NCI-H146 treated with DMSO at 0.1 percent for 48 hours (cell line): ENCODE measurements around the gene USP32.

Source experiments
- DNase-seq: peaks from one replicate; lab custom pipeline; 2025; ENCODE audit not compliant: unreplicated experiment; lab: John Stamatoyannopoulos, UW

USP32 gene

DNA sequence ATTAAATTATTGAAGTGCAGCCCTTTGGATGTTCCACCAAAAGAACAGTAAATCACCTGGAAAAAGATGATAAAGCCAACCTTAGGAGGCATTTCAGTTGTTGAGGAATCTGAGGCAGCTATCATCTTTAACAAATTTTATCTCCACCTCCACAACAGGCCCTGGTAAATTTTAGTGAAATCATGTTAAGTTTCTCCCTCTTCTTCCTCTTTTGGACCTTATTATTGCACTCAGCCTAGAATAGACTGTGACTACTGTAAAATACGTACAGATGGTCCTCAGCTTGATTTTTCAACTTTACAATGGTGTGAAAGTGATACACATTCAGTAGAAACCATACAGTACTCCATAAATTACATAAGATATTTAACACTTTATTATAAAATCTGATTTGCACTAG, 90.3 kb downstream of the USP32 start:
- no peak for DNase-seq

DNA sequence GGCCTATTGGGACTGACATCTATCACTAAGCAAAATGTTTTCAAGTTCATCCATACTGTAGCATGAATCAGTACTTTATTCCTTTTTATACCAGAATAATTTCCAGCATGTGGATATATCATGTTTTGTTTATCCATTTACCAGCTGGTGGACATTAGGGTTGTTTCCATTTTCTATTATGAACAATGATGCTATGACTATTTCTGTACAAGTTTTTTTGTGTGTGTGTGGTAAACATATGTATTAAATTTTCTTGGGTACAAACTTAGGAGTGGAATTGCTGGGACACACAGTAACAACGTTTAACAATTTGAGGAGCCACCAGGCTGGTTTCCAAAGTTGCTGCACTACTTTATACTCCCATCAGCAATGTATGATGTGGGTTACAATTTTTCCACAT, 91.0 kb downstream of the USP32 start:
- no peak for DNase-seq

DNA sequence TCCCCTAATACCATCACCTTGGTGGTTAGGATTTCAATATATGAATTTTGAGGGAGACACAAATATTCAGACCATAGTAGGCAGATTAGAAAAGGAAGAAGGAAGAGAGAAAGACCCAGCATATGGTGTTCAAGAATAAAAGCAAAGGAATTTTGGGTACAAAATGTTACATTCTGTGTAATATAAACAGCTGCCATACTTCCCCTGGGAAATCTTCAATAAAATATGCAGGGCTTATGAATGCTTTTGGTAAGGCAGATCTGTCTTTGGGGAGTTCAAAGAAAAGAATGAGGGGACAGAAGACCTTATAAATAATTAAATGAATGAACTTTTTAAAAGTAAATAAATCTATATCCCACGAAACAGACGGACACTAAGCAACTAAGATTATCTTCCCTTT, 91.9 kb downstream of the USP32 start:
- no peak for DNase-seq

DNA sequence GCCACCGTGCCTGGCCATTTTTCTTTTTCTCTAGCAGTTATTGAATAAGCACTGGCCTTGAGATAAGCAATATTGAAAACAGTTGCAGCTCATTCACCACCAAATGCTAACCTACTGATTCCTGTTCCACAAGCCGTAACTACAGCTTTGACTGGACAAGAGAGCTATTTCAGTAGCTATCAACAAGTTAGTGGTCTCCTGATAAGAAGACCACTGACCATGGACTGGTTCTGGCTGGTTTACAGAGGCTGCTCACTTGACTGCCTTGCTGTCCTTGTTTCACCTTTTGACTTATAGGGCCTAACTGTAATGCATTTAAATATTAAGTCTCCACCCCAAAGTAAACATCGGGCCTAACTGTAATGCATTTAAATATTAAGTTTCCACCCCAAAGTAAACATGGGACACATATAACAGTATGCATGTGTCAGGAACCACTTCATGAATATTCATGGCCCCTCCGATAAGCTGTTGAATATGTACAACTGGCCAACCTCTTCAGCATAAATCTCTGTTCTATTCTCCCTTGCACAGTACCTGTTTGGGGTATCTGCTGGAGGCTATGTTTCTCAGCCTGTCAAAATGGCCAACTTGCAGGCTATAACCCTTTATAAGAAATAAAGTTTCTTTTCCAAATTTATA, 94.1 kb downstream of the USP32 start:
- no peak for DNase-seq

DNA sequence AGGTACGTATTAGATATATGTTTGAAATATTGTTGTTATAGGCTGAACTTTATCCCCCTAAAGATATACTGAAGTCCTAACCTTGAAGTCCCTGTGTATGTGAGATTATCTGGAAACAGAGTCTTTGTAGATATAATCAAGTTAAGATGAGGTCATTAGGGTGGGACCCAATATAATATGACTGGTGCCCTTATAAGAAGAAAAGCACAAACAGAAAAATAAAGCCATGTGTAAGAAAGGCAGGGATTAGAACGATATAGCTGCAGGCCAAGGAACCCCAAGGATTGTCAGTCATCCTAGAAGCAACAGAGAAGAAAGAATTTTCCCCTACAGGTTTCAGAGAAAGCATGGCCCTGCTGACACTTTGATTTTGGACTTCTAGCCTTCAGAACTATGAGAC, 95.8 kb downstream of the USP32 start:
- no peak for DNase-seq

DNA sequence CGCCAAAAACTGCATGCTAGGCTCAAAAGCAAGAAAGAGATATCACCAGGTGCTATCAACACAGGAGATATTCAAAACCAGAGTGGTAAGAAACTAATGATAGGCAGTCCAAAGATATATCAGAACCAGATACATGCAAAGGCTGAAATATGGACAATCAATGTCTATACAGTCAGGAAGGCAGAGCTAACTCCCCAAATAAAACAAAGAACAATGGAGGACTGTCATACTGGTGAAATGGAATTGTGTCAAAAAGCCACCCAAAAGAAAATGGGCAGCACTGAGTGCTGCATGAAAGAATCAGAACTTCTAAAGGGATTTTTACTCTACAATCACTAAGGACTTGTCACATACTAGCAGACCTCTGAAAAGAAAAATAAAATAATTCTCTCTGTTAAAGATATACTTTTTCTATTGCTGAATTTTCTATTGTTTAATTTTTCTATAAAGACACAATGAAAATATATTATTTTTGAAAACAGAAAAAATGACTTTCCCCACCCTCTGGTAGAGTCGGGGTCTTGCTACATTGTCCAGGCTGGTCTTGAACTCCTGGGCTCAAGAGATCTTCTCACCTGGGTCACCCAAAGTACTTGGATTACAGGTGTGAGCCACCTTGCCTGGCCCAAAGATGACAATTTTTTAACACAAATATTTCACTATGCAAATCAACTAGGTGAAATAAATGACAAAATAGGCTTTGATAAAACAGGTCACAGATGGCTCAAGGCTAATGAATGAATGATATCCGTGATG, 98.2 kb downstream of the USP32 start:
- no peak for DNase-seq

DNA sequence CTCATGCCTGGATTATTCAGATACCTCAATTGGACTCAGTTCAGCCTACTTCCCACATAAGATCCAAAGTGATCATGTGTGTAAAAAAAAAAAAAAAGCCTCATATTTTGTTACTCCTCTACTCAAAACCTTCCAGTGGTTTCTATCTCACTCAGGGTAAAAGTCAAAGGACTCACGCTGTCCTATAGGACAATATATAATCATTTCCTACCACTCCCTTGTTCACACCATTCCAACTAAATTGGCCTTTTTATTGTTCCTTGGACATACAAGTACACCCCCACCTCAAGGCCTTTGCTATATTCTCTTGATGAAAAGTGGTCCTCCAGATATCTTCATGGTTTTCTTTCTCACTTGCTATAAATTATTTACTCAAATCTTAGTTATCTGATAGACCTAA, 99.2 kb downstream of the USP32 start:
- DNase-seq = no peak

DNA sequence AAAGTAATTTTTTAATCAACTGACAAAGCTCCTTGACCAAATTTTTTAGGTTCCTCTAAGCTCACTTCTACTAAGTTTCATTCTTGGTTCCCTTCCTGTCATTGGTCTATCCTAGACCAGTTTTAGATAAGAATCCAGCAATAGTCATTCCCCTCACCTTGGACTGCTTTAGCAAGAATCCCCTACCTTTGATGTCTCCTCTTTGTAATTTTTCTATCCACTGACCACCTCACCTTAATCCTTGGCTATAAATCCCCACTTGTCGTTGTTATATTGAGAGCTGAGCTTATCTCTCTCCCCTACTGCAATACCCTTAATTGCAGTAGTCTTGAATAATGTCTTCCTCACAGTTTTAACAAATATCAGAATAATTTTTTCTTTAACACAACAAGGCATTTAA, 107.2 kb downstream of the USP32 start:
- no peak for DNase-seq

DNA sequence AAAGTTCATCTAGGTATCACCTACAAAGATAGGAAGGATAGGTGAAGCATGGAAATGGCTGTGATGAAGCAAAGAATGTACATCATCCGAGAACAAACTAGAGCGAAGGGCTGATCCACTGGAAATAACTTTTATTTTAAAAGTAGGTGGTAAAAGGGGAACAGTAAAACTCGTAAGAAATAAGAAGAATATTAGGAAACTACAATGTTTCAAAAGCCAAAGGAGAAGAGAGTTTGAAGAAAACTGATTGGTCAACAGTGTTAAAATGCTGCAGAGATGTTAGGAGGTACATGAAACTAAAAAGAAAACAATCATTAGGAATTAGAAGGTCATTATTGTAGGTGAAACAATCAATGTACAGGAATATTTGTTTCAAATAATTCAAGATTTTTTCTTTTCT, 108.1 kb downstream of the USP32 start:
- DNase-seq = no peak

DNA sequence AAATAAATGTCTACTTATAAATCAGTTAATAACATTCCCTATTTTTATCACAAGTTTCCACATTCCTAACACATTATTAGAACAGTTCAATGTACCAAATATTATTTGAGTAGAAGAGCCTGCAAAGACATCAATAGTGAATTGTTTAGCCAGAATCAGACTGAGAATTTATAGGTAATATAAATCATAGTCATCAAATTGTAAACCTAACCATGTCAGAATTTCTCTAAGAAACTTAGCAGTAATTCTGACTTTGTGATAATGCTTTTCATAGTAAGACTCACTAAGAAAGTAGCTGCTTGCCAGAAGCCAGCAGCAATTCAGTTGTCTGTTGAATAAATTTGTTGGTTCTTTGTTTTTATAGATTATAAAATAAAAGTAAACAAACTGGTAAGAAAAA, 111.3 kb downstream of the USP32 start:
- DNase-seq = no peak

DNA sequence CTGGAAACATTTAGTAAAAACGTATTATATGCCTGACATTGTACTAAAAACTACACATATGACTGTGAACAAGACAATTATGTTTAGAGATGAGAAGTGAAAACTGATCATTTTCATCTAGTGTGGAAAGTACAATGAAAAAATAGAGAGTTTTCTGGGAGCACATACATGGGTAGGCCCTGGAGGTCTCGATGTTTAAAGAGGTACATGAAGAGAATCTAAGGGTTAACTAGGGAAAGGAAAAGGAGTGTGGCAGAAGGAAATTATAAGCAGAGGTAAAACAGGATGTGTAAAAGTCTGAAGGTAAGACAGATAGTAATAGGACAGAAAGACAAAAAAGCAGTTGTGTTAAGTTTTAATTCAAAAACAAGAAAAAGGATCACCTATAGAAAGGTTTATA, 113.7 kb downstream of the USP32 start:
- no peak for DNase-seq

DNA sequence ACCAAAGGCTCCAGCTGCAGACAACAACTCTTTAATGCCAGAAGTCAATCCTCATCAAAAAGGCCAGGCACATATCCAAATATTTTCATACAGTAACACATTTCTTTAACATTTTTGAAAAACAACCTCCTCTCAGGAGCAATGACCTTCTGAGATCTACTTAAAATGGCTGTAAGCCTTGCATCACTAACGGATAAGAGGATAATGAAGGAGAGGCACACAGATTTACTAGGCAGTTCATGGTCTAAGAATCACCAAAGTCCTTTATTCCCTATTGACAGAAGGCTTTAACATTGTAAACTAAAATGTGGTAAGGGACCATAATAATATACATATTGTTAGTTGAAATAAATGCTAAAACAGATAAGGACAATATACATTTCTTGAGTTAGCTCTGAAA, 114.7 kb downstream of the USP32 start:
- no peak for DNase-seq

DNA sequence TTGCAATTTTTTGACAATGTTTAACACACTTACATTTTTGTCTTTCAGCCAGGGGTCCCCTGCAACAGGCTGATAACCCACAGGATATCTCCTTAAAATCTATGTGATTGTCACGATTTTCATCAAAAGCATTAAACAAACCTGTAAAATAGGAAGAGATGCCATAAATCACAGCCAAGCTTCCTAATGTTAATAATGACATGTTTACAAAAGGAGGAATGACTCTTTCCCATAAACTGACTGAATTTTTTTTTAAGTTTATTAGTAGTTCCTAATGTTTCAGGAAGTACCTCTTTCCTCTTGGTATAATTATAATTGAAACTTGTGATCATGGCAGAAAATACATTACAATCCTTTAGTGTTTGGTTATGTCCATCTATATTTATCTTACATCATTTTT, 122.5 kb downstream of the USP32 start:
- DNase-seq = no peak

DNA sequence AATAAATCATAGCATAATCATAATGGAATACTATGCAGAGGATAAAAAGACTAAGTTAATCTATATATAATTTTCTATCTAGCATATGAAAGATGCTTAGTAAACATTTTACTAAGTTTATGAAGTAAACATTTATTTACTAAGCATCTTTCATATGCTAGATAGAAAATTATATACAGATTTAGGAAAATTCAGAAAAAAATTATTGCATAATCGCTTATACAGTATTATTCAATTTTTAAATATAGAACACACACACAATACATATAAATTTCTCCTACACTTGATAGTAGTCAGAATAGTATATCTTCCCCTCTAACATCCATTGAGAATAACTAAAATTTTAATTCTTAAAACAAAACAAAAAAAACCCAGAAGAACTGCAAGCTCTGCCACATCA, 131.4 kb downstream of the USP32 start:
- DNase-seq = no peak

DNA sequence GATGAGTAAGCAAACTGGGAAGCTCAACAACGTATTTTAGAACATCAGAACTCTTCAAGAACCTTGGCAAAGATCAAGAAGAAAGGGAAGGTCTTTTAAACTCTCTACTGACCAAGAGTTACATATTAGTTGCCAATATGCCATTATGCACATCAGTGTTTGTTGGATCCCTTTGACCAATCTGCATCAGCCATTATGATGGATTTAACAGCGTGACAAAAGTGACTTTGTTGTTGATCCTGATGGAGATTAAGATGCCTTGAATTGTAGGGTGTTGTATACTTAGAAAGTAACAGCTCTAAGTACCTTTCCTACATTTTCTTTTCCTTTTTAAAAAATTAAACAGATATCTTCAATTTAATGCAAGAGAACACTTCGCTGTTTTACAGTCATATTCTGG, 133.6 kb downstream of the USP32 start:
- DNase-seq = no peak

DNA sequence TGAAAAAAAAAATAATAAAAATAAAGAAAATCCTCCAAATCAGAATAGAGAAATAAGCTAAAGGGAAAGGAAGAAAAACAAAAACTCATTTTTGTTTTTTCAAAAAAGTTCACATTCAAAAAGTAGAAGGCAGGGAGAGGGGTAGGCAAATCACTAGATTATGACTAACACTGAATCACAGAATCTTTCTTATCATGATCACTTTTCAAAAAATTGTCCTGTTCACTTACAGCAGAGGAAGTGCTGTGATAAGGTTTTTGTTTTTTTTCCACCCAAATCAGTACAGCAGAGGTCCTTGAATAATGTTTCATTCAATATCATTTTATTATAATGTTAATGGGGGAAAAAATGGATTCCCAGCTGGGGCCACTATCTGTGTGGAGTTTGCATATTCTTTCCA, 135.8 kb downstream of the USP32 start:
- DNase-seq = no peak

DNA sequence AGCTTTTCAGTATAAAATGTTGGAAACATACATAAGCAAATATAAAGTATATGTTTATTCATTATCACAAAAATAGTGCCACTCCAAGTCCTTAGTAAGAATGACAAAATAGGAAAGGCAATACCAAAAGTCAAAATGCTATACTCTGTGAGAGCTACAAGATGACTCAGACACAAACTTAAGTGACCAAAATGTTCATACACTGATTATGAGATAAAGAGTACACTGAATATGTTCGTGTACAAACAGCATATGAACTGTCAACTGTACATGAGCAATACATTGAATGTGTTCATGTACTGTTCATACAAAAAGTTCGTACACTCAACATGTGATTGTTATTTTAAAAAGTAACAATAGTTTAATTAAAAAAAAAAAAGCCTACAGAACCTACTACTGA, 138.9 kb downstream of the USP32 start:
- no peak for DNase-seq

DNA sequence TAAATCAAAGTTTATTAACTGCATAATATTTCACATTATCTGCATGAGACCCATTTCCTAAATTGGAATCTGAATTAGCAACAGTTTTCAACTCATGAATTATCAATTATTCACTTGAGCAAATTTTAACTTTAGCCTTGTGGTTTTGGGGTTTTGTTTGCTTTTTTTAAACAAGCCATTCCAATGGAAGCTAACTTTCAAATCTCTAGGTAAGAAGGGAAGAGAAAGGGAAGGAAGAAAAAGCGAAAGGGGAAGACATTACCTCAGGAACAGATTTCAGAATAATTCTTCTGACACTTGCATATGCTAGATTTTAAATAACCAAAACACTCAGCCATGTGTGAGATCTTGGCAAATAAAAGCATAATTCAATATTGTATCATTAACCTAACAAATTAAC, 139.5 kb downstream of the USP32 start:
- no peak for DNase-seq

DNA sequence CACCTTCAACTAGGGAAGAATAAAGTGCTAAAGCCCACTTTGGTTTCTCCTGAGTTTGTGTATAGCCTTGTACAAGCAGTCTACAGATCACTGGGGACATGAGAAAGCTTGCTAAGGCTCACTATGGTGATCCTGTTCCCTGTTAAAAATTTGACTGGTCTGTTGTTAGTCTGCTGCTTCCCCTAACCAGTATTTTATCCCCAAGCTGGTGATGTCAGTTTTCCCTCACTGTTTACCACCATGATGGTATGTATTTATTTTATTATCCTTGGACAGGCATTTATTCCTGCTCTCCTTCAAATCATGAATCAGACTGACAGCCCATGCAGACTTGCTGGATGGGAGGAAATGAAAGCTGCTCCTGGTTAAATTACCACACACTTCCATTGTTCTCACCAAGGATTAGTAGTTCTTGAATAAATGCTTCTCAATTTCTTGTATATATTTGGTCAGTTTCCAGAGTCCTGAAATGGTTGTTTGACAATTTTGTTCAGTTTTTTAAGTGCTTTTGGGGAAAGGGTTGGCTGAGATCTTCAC, 142.6 kb downstream of the USP32 start:
- DNase-seq = no peak

DNA sequence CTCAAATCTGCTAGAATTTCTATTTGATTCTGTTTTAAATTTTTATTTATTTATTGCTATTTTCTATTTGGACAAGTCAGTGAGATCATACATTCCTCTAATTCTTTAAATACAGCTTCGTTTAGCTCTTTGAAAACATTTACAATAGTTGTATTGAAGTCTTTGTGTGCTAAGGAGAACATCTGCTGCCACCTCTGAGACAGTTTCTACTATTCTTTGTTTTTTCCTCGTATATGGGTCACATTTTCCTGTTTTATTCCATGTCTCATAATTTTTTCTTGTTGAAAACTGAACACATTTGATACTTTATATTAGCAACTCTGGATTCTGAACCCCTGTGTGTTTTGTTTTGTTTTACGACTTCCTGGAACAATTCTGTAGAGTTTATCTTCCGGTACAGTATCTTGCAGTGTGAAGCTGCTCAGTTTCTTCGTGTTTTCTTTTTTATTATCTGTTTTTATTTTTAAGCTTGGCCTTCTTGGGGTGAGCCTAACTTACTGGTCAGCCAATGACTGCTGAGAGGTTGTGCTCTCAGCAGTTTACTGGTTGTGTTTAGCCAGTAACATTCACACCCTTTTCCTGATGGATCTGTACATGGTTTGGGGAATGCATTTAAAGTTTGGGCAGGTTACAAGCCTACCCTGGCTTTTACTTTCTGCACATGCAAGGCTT, 143.2 kb downstream of the USP32 start:
- DNase-seq = no peak

DNA sequence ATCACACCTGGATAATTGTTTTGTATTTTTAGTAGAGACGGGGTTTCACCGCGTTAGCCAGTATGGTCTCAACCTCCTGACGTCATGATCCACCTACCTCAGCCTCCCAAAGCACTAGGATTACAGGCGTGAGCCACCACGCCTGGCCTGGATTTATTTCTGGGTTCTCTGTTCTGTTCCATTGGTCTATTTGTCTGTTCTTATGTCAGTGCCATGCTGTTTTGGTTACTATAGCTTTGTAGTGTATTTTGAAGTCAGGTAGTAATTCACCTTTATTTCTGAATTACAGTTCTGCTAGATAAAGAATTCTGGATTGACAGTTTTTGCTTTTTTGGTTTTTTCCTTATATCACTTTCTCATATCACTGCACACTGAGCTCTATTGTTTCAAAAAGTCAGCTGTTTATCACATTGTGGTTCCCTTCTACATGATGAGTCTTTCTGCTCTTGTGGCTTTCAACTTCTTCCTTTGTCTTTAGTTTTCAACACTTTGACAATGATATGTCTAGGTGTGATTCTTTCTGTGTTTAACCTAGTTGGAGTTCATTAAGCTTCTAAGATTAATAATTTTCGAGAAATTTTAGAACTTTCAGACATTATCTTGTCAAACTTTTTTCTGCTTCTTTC, 144.0 kb downstream of the USP32 start:
- no peak for DNase-seq

DNA sequence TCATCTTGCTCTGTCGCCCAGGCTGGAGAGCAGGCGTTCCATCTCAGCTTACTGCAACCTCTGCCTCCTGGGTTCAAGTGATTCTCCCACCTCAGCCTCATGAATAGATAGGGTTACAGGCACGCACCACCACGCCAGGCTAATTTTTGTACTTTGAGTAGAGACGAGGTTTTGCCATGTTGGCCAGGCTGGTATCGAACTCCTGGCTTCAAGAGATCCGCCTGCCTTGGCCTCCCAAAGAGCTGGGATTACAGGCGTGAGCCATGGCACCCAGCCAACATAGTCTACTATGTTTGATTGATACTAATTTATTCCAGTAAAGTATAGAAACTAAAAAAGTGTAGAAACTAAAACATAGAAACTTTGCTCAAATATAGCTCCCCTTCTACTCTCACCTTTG, 147.3 kb downstream of the USP32 start:
- no peak for DNase-seq
